ENCODE measurements around the gene SLC22A15.

The SLC22A15 gene

DNA sequence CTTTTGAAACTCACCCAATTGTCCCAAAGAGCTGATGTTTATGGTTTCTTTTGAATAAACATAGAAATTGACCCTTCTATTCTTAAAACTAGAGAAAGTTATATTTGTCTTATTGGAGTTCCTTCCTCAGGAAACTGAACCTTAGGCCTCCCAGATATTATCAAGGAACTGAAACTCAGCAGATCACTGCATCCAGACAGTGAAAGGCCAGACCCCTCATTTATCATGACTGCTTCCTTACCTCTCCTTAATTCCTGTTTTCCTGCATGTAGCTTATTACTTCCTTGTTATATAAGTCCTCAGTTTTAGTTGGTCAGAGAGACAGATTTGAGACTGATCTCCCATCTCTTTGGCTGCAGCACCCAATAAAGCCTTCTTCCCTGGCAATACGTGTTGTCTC, 27.5 kb downstream of the SLC22A15 start:
- H3K4me3 ChIP-seq (IDR thresholded peaks at IDR 0.05; ENCODE audit: insufficient read depth, low read depth, low read length), result no peak overlapping the region
- H3K27ac ChIP-seq, result no peak overlapping the region
- H3K79me2 ChIP-seq (ENCODE audit: insufficient read depth, low read depth), result no peaks in the 10 kb centered on the region
- no peak overlapping the region for H3K4me2 ChIP-seq
- H4K20me1 ChIP-seq (ENCODE audit: insufficient read depth), result no peaks in the 10 kb centered on the region
- no peak overlapping the region for H3K9ac ChIP-seq
- peaks cover 5% of the 10 kb centered on the region for H3K4me1 ChIP-seq (ENCODE audit: low read depth, poor library complexity, severe bottlenecking)
- TF ChIP-seq, protein P1, sequence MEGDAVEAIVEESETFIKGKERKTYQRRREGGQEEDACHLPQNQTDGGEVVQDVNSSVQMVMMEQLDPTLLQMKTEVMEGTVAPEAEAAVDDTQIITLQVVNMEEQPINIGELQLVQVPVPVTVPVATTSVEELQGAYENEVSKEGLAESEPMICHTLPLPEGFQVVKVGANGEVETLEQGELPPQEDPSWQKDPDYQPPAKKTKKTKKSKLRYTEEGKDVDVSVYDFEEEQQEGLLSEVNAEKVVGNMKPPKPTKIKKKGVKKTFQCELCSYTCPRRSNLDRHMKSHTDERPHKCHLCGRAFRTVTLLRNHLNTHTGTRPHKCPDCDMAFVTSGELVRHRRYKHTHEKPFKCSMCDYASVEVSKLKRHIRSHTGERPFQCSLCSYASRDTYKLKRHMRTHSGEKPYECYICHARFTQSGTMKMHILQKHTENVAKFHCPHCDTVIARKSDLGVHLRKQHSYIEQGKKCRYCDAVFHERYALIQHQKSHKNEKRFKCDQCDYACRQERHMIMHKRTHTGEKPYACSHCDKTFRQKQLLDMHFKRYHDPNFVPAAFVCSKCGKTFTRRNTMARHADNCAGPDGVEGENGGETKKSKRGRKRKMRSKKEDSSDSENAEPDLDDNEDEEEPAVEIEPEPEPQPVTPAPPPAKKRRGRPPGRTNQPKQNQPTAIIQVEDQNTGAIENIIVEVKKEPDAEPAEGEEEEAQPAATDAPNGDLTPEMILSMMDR (conservative IDR thresholded peaks at IDR 0.05; ENCODE audit: low read depth, low read length), result no peak
- no peaks in the 10 kb centered on the region for H3K27me3 ChIP-seq (ENCODE audit: insufficient read depth, low read depth)
- H3K36me3 ChIP-seq (ENCODE audit: insufficient read depth), result no peaks in the 10 kb centered on the region
- H2AFZ ChIP-seq (ENCODE audit: low read depth), result no peak overlapping the region

DNA sequence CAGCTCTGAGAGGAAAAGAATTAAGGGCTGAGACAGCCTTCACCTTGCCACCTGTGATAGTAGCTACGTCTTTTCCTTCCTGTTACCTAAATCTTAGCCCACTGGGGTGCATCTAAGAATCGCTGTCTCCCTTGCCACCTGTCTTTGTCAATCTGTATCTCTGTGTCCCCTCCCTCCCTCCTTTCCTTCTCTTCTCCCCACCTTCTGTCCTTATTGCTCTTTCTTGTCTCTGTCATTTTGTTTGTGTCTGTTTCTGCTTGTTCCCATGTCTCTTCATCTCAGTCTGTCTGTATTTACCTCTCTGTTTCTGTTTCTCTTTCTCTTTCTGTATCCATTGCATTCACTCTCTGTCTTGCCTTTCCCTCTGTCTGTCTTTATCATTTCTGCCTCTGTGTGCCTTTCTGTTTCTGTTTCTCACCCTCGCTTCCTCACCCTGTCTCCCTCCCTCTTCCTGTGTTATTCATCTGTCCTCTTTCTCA, 30.2 kb downstream of the SLC22A15 start:
- no peaks in the 10 kb centered on the region for H4K20me1 ChIP-seq (ENCODE audit: insufficient read depth)
- H3K4me1 ChIP-seq (ENCODE audit: low read depth, poor library complexity, severe bottlenecking), result peaks cover 5% of the 10 kb centered on the region
- no peaks in the 10 kb centered on the region for H3K36me3 ChIP-seq (ENCODE audit: insufficient read depth)
- H3K79me2 ChIP-seq (ENCODE audit: insufficient read depth, low read depth), result no peaks in the 10 kb centered on the region
- no peak overlapping the region for H3K4me3 ChIP-seq (IDR thresholded peaks at IDR 0.05; ENCODE audit: insufficient read depth, low read depth, low read length)
- H3K27ac ChIP-seq, result peak overlapping the region; percentile 37; the same call in 1 of the 2 replicates
- TF ChIP-seq, protein P1 (conservative IDR thresholded peaks at IDR 0.05; ENCODE audit: low read depth, low read length), result no peak
- H2AFZ ChIP-seq (ENCODE audit: low read depth), result peak overlapping the region; percentile 48
- peak overlapping the region; percentile 17; the same call in 1 of the 2 replicates for H3K9ac ChIP-seq
- peak overlapping the region; percentile 59 for H3K4me2 ChIP-seq
- H3K27me3 ChIP-seq (ENCODE audit: insufficient read depth, low read depth), result no peaks in the 10 kb centered on the region

DNA sequence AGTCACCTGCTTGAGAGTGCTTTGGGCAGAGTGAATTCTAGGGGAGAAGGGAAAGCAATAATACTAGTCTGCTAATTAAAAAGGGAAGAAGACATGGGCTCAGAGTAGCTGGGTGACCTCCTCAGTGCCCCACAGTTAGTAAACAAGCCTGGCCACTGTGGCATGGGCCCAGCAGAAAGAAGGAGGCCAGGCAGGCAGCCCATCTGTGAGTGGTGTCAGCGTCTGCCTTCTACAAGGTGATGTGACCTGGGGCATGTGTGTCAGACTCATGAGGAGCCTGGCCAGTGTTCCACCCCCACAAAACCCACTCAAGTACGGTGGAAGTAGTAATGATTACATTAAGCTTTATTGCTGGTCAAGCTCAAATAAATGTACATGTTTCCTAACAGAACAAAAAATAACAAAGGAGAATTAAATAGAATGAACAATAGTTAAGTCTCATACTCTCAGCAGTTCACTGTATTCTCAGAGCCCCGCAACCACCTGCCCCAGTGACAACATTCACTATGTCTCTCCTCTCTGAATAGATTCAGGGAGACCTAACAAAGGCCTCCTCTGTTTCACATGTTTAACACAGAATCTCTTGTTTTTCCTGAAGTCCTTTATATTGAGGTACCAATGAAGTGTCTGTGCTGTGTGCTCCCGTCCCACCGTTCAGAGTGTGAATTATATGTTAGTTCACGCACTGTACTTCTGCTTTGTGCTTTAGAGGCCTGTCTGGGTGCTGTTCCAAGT, 32.5 kb downstream of the SLC22A15 start:
- no peak overlapping the region for H3K27ac ChIP-seq
- H3K79me2 ChIP-seq (ENCODE audit: insufficient read depth, low read depth), result no peaks in the 10 kb centered on the region
- H3K27me3 ChIP-seq (ENCODE audit: insufficient read depth, low read depth), result no peaks in the 10 kb centered on the region
- TF ChIP-seq, protein P1 (conservative IDR thresholded peaks at IDR 0.05; ENCODE audit: low read depth, low read length), result no peak
- peaks cover 5% of the 10 kb centered on the region for H3K4me1 ChIP-seq (ENCODE audit: low read depth, poor library complexity, severe bottlenecking)
- H3K4me3 ChIP-seq (IDR thresholded peaks at IDR 0.05; ENCODE audit: insufficient read depth, low read depth, low read length), result no peak overlapping the region
- no peak overlapping the region for H3K4me2 ChIP-seq
- no peak overlapping the region for H3K9ac ChIP-seq
- no peaks in the 10 kb centered on the region for H4K20me1 ChIP-seq (ENCODE audit: insufficient read depth)
- no peak overlapping the region for H2AFZ ChIP-seq (ENCODE audit: low read depth)
- H3K36me3 ChIP-seq (ENCODE audit: insufficient read depth), result no peaks in the 10 kb centered on the region

DNA sequence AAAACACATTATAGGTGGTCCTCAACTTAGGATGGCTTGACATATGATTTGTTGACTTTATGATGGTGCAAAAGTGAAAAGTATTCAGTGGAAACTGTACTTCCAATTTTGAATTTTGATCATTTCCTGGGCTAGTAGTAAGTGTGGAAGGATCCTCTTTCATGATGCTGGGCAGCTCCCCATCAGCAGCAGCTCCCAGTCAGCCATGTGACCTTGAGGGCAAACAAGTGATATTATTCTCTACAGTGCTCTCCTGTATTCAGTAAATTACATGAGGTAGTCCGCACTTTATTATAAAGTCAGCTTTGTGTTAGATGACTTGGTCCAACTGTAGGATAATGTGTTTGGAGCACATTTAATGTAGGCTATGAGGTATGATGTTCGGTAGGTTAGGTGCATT, 36.4 kb downstream of the SLC22A15 start:
- Histone ChIP-seq H3K4me3 (IDR thresholded peaks at IDR 0.05; ENCODE audit: insufficient read depth, low read depth, low read length) (no peak overlapping the region), H3K4me1 (ENCODE audit: low read depth, poor library complexity, severe bottlenecking) (no peaks in the 10 kb centered on the region), H4K20me1 (ENCODE audit: insufficient read depth) (no peaks in the 10 kb centered on the region), H3K79me2 (ENCODE audit: insufficient read depth, low read depth) (no peaks in the 10 kb centered on the region), H3K36me3 (ENCODE audit: insufficient read depth) (no peaks in the 10 kb centered on the region), H3K4me2 (no peak overlapping the region), H3K9ac (no peak overlapping the region), H3K27me3 (ENCODE audit: insufficient read depth, low read depth) (no peaks in the 10 kb centered on the region), H3K27ac (no peak overlapping the region), H2AFZ (ENCODE audit: low read depth) (no peak overlapping the region)
- TF ChIP-seq, protein P1 (conservative IDR thresholded peaks at IDR 0.05; ENCODE audit: low read depth, low read length), result no peak

Data from KMS-11 (cell line).